WERI-Rb-1 (cell line): Measurements from ENCODE around the gene KRR1.
A peak's percentile ranks its signal among the peaks of the same experiment; 100 is the strongest.

Source experiments
- DNase-seq: peaks from one replicate; pipeline ENCODE4 v3.0.0-alpha.2; 2020
- H3K27ac ChIP-seq: fragments of 250-450 bp; sonication (Bioruptor Pico); 2 replicates; pipeline ENCODE4 v1.5.1; 2020; ENCODE audit warnings: mild to moderate bottlenecking, moderate library complexity
- H3K27me3 ChIP-seq: fragments of 250-450 bp; sonication (Bioruptor Pico); 2 replicates; pipeline ENCODE4 v1.5.1; 2021; ENCODE audit warnings: mild to moderate bottlenecking, low read depth, moderate library complexity; ENCODE audit not compliant: insufficient read depth, severe bottlenecking
- H3K36me3 ChIP-seq: fragments of 250-450 bp; sonication (Bioruptor Pico); 2 replicates; pipeline ENCODE4 v1.5.1; 2020; ENCODE audit warnings: mild to moderate bottlenecking, moderate library complexity
- H3K4me3 ChIP-seq: 2 replicates; pipeline ENCODE4 v1.5.1; 2011; ENCODE audit warnings: low read depth, mild to moderate bottlenecking, control low read depth, low read length
- H3K9me3 ChIP-seq: fragments of 250-450 bp; sonication (Bioruptor Pico); 2 replicates; pipeline ENCODE4 v1.5.1; 2021; ENCODE audit warnings: mild to moderate bottlenecking, moderate library complexity; ENCODE audit not compliant: severe bottlenecking
- CTCF ChIP-seq: IDR thresholded peaks from 2 replicates; pipeline ENCODE4 v1.5.1; 2011; ENCODE audit warnings: low read depth, mild to moderate bottlenecking, control low read depth, inconsistent platforms, low read length

Gene KRR1

GRCh38 chr12:75529826-75530225 lies 18.4 kb upstream of the KRR1 start:
- H3K36me3 ChIP-seq: no peaks in the 10 kb centered on the region
- no peaks in the 10 kb centered on the region for H3K9me3 ChIP-seq
- no peak for TF ChIP-seq CTCF
- no peak for DNase-seq
- H3K4me3 ChIP-seq: no peak overlapping the region
- no peaks in the 10 kb centered on the region for H3K27me3 ChIP-seq
- no peak overlapping the region for H3K27ac ChIP-seq

- TF ChIP-seq CTCF: no peak
- Histone ChIP-seq H3K4me3 (no peak overlapping the region), H3K36me3 (no peaks in the 10 kb centered on the region), H3K27ac (no peak overlapping the region), H3K9me3 (no peaks in the 10 kb centered on the region), H3K27me3 (no peaks in the 10 kb centered on the region)
- no peak for DNase-seq
Measured at GRCh38 chr12:75529316-75529715, 17.9 kb upstream of the KRR1 start.

- Histone ChIP-seq H3K36me3 (no peaks in the 10 kb centered on the region), H3K9me3 (no peaks in the 10 kb centered on the region), H3K27ac (no peak overlapping the region; the same call in 1 of the 2 replicates), H3K4me3 (no peak overlapping the region), H3K27me3 (no peaks in the 10 kb centered on the region)
- no peak for TF ChIP-seq CTCF
- DNase-seq: no peak
Measured at GRCh38 chr12:75528692-75529091, 17.3 kb upstream of the KRR1 start.

GRCh38 chr12:75528272-75528671 lies 16.9 kb upstream of the KRR1 start:
- no peak overlapping the region for H3K4me3 ChIP-seq
- no peaks in the 10 kb centered on the region for H3K36me3 ChIP-seq
- H3K27me3 ChIP-seq: no peaks in the 10 kb centered on the region
- no peak for DNase-seq
- H3K9me3 ChIP-seq: no peaks in the 10 kb centered on the region
- no peak for TF ChIP-seq CTCF
- H3K27ac ChIP-seq: no peak overlapping the region; the same call in 1 of the 2 replicates

- Histone ChIP-seq H3K9me3 (no peaks in the 10 kb centered on the region), H3K4me3 (no peak overlapping the region), H3K27ac (no peak overlapping the region), H3K27me3 (no peaks in the 10 kb centered on the region), H3K36me3 (no peaks in the 10 kb centered on the region)
- TF ChIP-seq CTCF: peak; percentile 34; the same call in 1 of the 2 replicates
- DNase-seq: peak; percentile 29
Measured at GRCh38 chr12:75526655-75527511, 15.5 kb upstream of the KRR1 start.
